Keratinocyte (primary cell): ENCODE data around the gene LRRC4C. TPM values are rescaled to one million over a fixed set of nuclear protein-coding genes. Genes with fewer than 3 reads are reported as not detected.

Experiments used
- DNase-seq: peaks from one replicate; pipeline ENCODE4 v3.0.0-alpha.2; 2011; ENCODE audit warnings: low read depth, missing footprints, low spot score
- FAIRE-seq: peaks from 2 replicates; lab custom pipeline; 2011; peaks lifted over from hg19 to GRCh38; lab: Jason Lieb, UNC
- H2AFZ ChIP-seq: 2 replicates; pipeline ENCODE4 v1.6.0; 2012; ENCODE audit warnings: low read length, control low read depth, inconsistent platforms; ENCODE audit not compliant: control insufficient read depth
- H3K27ac ChIP-seq: 2 replicates; pipeline ENCODE4 v1.5.1; 2011; ENCODE audit warnings: low read length; ENCODE audit not compliant: control insufficient read depth, insufficient read depth
- H3K27me3 ChIP-seq: 3 replicates; pipeline ENCODE4 v1.6.0; 2011; ENCODE audit warnings: low read length; ENCODE audit not compliant: control insufficient read depth, insufficient read depth; ENCODE audit errors: extremely low read depth
- H3K36me3 ChIP-seq, 2 experiments: 2 replicates in 1 of 2; 3 replicates in 1 of 2; pipeline ENCODE4 v1.5.1; 2011; ENCODE audit warnings: low read length in 2 of 2, mild to moderate bottlenecking in 1 of 2; ENCODE audit not compliant: control insufficient read depth in 2 of 2, insufficient read depth in 2 of 2; ENCODE audit errors: extremely low read depth in 1 of 2
- H3K4me1 ChIP-seq: 3 replicates; pipeline ENCODE4 v1.5.1; 2011; ENCODE audit warnings: low read length; ENCODE audit not compliant: control insufficient read depth, insufficient read depth; ENCODE audit errors: extremely low read depth
- H3K4me2 ChIP-seq: 3 replicates; pipeline ENCODE4 v1.6.0; 2011; ENCODE audit warnings: low read depth, low read length; ENCODE audit not compliant: control insufficient read depth, insufficient read depth; ENCODE audit errors: extremely low read depth
- H3K4me3 ChIP-seq, 3 experiments: fragments of 200-600 bp in 1 of 3; sonication (generic) in 1 of 3; 2 replicates in 2 of 3; 3 replicates in 1 of 3; pipeline ENCODE4 v1.5.1; 2011 to 2016; ENCODE audit warnings: low read length in 3 of 3, mild to moderate bottlenecking in 3 of 3, control low read depth in 2 of 3, inconsistent platforms in 1 of 3, low read depth in 1 of 3, mixed read lengths in 1 of 3, mixed run types in 1 of 3, moderate library complexity in 1 of 3; ENCODE audit not compliant: control insufficient read depth in 2 of 3, insufficient read depth in 2 of 3; ENCODE audit errors: extremely low read depth in 1 of 3
- H3K79me2 ChIP-seq: 2 replicates; pipeline ENCODE4 v1.6.0; 2012; ENCODE audit warnings: low read length; ENCODE audit not compliant: control insufficient read depth, insufficient read depth
- H3K9ac ChIP-seq: 3 replicates; pipeline ENCODE4 v1.6.0; 2011; ENCODE audit warnings: low read length; ENCODE audit not compliant: control insufficient read depth, insufficient read depth; ENCODE audit errors: extremely low read depth
- H3K9me1 ChIP-seq: 3 replicates; pipeline ENCODE4 v1.6.0; 2011; ENCODE audit warnings: low read length; ENCODE audit not compliant: control insufficient read depth, insufficient read depth; ENCODE audit errors: extremely low read depth
- H3K9me3 ChIP-seq: 2 replicates; pipeline ENCODE4 v1.5.1; 2012; ENCODE audit warnings: low read depth, low read length; ENCODE audit not compliant: control insufficient read depth
- H4K20me1 ChIP-seq: 3 replicates; pipeline ENCODE4 v1.6.0; 2011; ENCODE audit warnings: low read length; ENCODE audit not compliant: control insufficient read depth, insufficient read depth; ENCODE audit errors: extremely low read depth
- EZH2 ChIP-seq: IDR thresholded peaks from one replicate; pipeline ENCODE4 v1.6.1; 2012; ENCODE audit warnings: inconsistent platforms, mild to moderate bottlenecking, low read length, moderate library complexity
- dilution Hi-C: fragments of 300-500 bp; cut with MboI; formaldehyde crosslinking; loops from one replicate; pipeline ENCODE4 v1.7.0; 2020; ENCODE audit warnings: low sequenced_read_pairs; ENCODE audit not compliant: extremely low pct_ligation_motif_present
- polyA plus RNA-seq, 5 experiments: library from polyadenylated mRNA; depleted of rRNA in 3 of 5; stranded (reverse) in 3 of 5; stranded (forward) in 1 of 5; unstranded in 1 of 5; fragments of >200 nt; gene quantifications; 1 replicate in 1 of 5; 2 replicates in 3 of 5; 3 replicates in 1 of 5; pipeline versions ENCODE4 v1.2.1 to v1.2.3, GENCODE V29; 2011 to 2012; ENCODE audit warnings: missing spikeins in 2 of 5, low read depth in 1 of 5, low replicate concordance in 1 of 5
- TF ChIP-seq, protein P1 (sequence below), 3 experiments: IDR thresholded peaks in 1 of 3; conservative IDR thresholded peaks in 1 of 3; optimal IDR thresholded peaks in 1 of 3; 2 replicates in 2 of 3; 3 replicates in 1 of 3; pipeline versions ENCODE3 to v1.5.1; 2011; ENCODE audit warnings: low read length in 3 of 3, mild to moderate bottlenecking in 3 of 3, moderate library complexity in 2 of 3, control low read depth in 1 of 3, inconsistent platforms in 1 of 3; ENCODE audit not compliant: insufficient read depth in 2 of 3; ENCODE audit errors: extremely low read depth in 1 of 3

The LRRC4C gene
- polyA plus RNA-seq, 1 donor (not counting 4 experiments of a cell fraction or from before 2014, with no cell fraction given) = not detected

DNA sequence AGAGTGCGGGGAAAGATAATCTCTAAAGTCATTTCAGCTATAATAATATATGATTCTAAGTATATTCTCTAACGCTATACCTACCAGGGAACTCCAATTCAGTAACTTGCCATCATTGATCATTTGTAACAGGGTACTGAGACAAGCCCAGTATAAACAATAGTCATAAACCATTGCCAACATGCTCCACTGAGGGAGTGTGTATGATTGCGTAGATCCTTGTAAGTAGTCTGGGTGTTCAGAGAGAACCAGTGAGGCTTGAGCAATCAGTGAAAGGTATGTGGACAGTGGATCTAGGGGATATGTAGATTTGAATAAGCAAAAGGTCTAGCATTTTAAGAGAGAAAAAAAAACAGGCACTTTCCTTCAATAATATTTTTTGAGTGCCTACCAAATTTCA, 1326.0 kb downstream of the LRRC4C start:
- Histone ChIP-seq H3K79me2 (no peaks in the 10 kb centered on the region), H2AFZ (no peak overlapping the region), H3K9me1 (no peaks in the 10 kb centered on the region), H3K9me3 (no peaks in the 10 kb centered on the region), H3K27ac (no peak overlapping the region), H3K9ac (no peak overlapping the region), H3K36me3 (no peaks in the 10 kb centered on the region), H4K20me1 (no peaks in the 10 kb centered on the region), H3K4me3 (no peak overlapping the region), H3K4me1 (no peaks in the 10 kb centered on the region), H3K4me2 (no peak overlapping the region), H3K27me3 (no peaks in the 10 kb centered on the region)
- DNase-seq (no peak), FAIRE-seq (no peak)
- TF ChIP-seq EZH2 = no peak
- TF ChIP-seq, protein P1, sequence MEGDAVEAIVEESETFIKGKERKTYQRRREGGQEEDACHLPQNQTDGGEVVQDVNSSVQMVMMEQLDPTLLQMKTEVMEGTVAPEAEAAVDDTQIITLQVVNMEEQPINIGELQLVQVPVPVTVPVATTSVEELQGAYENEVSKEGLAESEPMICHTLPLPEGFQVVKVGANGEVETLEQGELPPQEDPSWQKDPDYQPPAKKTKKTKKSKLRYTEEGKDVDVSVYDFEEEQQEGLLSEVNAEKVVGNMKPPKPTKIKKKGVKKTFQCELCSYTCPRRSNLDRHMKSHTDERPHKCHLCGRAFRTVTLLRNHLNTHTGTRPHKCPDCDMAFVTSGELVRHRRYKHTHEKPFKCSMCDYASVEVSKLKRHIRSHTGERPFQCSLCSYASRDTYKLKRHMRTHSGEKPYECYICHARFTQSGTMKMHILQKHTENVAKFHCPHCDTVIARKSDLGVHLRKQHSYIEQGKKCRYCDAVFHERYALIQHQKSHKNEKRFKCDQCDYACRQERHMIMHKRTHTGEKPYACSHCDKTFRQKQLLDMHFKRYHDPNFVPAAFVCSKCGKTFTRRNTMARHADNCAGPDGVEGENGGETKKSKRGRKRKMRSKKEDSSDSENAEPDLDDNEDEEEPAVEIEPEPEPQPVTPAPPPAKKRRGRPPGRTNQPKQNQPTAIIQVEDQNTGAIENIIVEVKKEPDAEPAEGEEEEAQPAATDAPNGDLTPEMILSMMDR (optimal IDR thresholded peaks at IDR 0.05 in 1 of 3, IDR thresholded peaks at IDR 0.05 in 1 of 3, conservative IDR thresholded peaks at IDR 0.05 in 1 of 3; ENCODE audit: extremely low read depth in 1 of 3, insufficient read depth in 2 of 3, low read length in 3 of 3) = no peak
- dilution Hi-C loops = no loop called here

DNA sequence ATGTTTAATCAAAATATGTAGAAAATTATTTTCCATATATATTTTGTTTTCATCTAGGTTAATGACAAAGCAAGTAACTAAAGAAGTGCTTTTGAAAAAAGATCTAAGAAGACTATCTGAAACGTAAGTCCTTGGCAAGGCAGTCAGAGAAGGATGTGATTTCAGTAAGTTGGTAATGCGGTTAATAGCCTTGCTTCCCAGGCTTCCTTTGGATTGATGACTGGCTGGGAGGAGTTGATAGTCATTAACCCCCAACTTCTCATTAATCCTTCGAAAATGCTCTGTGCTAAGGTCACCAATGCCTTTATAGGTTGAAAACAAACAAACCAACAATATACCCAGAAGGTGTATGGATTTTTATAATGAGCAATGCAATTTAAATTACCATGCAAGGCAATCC, 1326.5 kb downstream of the LRRC4C start:
- Histone ChIP-seq H3K4me3 (no peak overlapping the region), H3K4me2 (no peak overlapping the region), H3K9me1 (no peaks in the 10 kb centered on the region), H2AFZ (no peak overlapping the region), H3K27ac (no peak overlapping the region), H3K36me3 (no peaks in the 10 kb centered on the region), H3K79me2 (no peaks in the 10 kb centered on the region), H3K27me3 (no peaks in the 10 kb centered on the region), H4K20me1 (no peaks in the 10 kb centered on the region), H3K9ac (no peak overlapping the region), H3K4me1 (no peaks in the 10 kb centered on the region), H3K9me3 (no peaks in the 10 kb centered on the region)
- TF ChIP-seq, protein P1 (optimal IDR thresholded peaks at IDR 0.05 in 1 of 3, IDR thresholded peaks at IDR 0.05 in 1 of 3, conservative IDR thresholded peaks at IDR 0.05 in 1 of 3; ENCODE audit: extremely low read depth in 1 of 3, insufficient read depth in 2 of 3, low read length in 3 of 3) = no peak
- no peak for TF ChIP-seq EZH2
- DNase-seq (no peak), FAIRE-seq (no peak)
- dilution Hi-C loops = no loop called here
